ENCODE measurements around the gene ATP2A3. TPM values are rescaled to one million over a fixed set of nuclear protein-coding genes. Genes with fewer than 3 reads are reported as not detected.

Gene ATP2A3
- total RNA-seq, 1 donor from 2014 or later = 1.5 TPM

DNA sequence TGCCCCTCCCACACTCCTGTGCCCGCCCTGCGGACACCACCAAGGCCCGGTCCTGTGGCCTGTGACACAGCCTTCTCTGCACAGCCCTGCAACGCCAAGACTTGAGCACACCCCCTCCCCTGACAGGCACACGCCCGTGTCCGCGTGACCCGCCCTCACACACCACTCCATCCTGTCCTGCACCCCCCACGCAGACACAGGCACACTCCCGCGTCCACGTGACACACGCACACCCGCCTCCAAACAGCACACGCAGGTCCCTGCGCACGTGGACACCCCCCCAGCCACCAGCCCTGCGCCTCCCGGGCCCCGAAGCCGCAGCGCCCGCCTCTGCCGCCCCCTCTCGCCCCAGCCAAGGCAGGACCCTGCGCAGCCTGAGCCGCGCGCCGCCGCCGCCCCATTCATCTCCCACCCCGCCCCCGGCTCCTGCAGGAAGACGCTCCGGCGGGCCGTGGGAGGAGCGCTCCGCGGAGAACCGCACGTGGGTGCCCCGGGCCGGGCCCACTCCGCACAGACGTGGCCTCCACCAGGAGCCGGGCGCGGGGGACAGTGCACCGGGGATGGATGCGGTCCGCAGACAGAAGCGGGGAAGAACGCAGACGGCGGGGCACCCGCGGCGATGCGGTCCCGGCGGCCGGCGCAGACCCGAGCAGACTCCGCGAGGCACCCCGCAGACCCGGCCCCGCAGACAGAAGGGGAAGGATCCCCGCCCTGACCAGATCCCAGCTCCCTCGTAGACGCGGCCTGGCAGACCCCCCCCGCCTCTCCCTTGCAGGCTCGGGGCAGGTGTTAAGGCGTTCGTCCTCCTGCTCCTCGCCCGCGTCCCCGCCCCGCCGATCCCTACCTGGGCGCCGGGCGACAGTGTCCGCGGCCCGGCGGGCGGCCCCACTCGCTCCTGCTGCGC is 71.9 kb downstream of the ATP2A3 start:
- Histone ChIP-seq H3K4me2 (ENCODE audit: low read length) (peak overlapping the region; percentile 90), H3K4me1 (ENCODE audit: insufficient read depth, low read length) (peaks cover 55% of the 10 kb centered on the region), H3K4me3 (ENCODE audit: insufficient read depth, low read depth, low read length) (peak overlapping the region; percentile 63), H3K36me3 (ENCODE audit: insufficient read depth, low read length) (no peaks in the 10 kb centered on the region), H2AFZ (ENCODE audit: low read depth, low read length) (peak overlapping the region; percentile 76), H3K79me2 (ENCODE audit: insufficient read depth, low read length) (peaks cover 17% of the 10 kb centered on the region), H3K27ac (ENCODE audit: low read depth, low read length) (no peak overlapping the region), H4K20me1 (ENCODE audit: insufficient read depth, low read length) (peaks cover 4% of the 10 kb centered on the region), H3K27me3 (ENCODE audit: insufficient read depth, low read length) (no peaks in the 10 kb centered on the region), H3K9me3 (ENCODE audit: insufficient read depth, low read depth, low read length) (no peaks in the 10 kb centered on the region), H3K9ac (ENCODE audit: low read length) (peak overlapping the region; percentile 74)
- peak; percentile 42 for DNase-seq (ENCODE audit: low read depth)
- Mint-ChIP-seq H3K4me3 (ENCODE audit: unreplicated experiment) (peak overlapping the region; percentile 84), H3K9me3 (ENCODE audit: unreplicated experiment) (no peaks in the 10 kb centered on the region), H3K27ac (ENCODE audit: unreplicated experiment) (no peak overlapping the region), H3K36me3 (ENCODE audit: low read depth, unreplicated experiment) (no peaks in the 10 kb centered on the region), H3K4me1 (ENCODE audit: low read depth, unreplicated experiment) (peaks cover 32% of the 10 kb centered on the region), H3K27me3 (ENCODE audit: low read depth, unreplicated experiment) (peaks cover 4% of the 10 kb centered on the region)
- no peak for TF ChIP-seq EZH2 (IDR thresholded peaks at IDR 0.05; ENCODE audit: insufficient read depth, low read length)
- TF ChIP-seq, protein P1, sequence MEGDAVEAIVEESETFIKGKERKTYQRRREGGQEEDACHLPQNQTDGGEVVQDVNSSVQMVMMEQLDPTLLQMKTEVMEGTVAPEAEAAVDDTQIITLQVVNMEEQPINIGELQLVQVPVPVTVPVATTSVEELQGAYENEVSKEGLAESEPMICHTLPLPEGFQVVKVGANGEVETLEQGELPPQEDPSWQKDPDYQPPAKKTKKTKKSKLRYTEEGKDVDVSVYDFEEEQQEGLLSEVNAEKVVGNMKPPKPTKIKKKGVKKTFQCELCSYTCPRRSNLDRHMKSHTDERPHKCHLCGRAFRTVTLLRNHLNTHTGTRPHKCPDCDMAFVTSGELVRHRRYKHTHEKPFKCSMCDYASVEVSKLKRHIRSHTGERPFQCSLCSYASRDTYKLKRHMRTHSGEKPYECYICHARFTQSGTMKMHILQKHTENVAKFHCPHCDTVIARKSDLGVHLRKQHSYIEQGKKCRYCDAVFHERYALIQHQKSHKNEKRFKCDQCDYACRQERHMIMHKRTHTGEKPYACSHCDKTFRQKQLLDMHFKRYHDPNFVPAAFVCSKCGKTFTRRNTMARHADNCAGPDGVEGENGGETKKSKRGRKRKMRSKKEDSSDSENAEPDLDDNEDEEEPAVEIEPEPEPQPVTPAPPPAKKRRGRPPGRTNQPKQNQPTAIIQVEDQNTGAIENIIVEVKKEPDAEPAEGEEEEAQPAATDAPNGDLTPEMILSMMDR (IDR thresholded peaks at IDR 0.05; ENCODE audit: insufficient read depth, low read depth, low read length) = no peak
- no peak for FAIRE-seq

DNA sequence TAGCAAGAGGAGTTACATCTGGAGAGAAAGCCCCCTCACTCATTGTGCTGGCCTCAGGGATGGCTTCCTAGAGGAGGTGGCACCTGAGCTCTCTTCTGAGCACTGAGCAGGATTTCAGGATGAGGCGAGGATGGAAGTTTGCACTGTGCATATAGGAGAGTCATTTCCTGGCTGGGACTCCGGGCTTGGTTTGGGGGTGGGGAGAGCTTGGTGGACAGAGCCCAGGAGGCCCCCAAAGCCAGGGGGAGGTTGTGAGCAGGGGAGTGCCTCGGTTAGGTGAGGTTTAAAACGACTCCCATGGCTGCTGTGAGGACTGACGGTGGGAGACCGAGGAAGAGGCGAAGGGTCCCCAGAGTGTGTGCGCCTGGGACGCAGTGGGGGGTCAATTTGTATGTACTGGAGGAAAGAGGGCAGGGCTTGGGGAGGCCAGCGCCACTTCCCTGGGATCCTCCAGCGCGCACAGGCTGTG is 72.6 kb downstream of the ATP2A3 start:
- no peaks in the 10 kb centered on the region for H3K36me3 Mint-ChIP-seq (ENCODE audit: low read depth, unreplicated experiment)
- H3K27ac ChIP-seq (ENCODE audit: low read depth, low read length) = no peak overlapping the region
- no peaks in the 10 kb centered on the region for H3K27me3 Mint-ChIP-seq (ENCODE audit: low read depth, unreplicated experiment)
- peaks cover 57% of the 10 kb centered on the region for H3K4me1 ChIP-seq (ENCODE audit: insufficient read depth, low read length)
- H3K27ac Mint-ChIP-seq (ENCODE audit: unreplicated experiment) = peak overlapping the region; percentile 51
- peak overlapping the region; percentile 74 for H3K9ac ChIP-seq (ENCODE audit: low read length)
- no peaks in the 10 kb centered on the region for H3K9me3 Mint-ChIP-seq (ENCODE audit: unreplicated experiment)
- FAIRE-seq = no peak
- no peaks in the 10 kb centered on the region for H3K9me3 ChIP-seq (ENCODE audit: insufficient read depth, low read depth, low read length)
- H3K4me2 ChIP-seq (ENCODE audit: low read length) = peak overlapping the region; percentile 90
- H3K4me3 Mint-ChIP-seq (ENCODE audit: unreplicated experiment) = peak overlapping the region; percentile 84
- TF ChIP-seq EZH2 (IDR thresholded peaks at IDR 0.05; ENCODE audit: insufficient read depth, low read length) = no peak
- TF ChIP-seq, protein P1 (IDR thresholded peaks at IDR 0.05; ENCODE audit: insufficient read depth, low read depth, low read length) = no peak
- H3K4me3 ChIP-seq (ENCODE audit: insufficient read depth, low read depth, low read length) = peak overlapping the region; percentile 63
- H3K4me1 Mint-ChIP-seq (ENCODE audit: low read depth, unreplicated experiment) = peaks cover 35% of the 10 kb centered on the region
- no peak for DNase-seq (ENCODE audit: low read depth)
- no peaks in the 10 kb centered on the region for H3K27me3 ChIP-seq (ENCODE audit: insufficient read depth, low read length)
- H3K79me2 ChIP-seq (ENCODE audit: insufficient read depth, low read length) = peaks cover 24% of the 10 kb centered on the region
- H2AFZ ChIP-seq (ENCODE audit: low read depth, low read length) = peak overlapping the region; percentile 76
- H3K36me3 ChIP-seq (ENCODE audit: insufficient read depth, low read length) = no peaks in the 10 kb centered on the region
- H4K20me1 ChIP-seq (ENCODE audit: insufficient read depth, low read length) = peaks cover 4% of the 10 kb centered on the region

DNA sequence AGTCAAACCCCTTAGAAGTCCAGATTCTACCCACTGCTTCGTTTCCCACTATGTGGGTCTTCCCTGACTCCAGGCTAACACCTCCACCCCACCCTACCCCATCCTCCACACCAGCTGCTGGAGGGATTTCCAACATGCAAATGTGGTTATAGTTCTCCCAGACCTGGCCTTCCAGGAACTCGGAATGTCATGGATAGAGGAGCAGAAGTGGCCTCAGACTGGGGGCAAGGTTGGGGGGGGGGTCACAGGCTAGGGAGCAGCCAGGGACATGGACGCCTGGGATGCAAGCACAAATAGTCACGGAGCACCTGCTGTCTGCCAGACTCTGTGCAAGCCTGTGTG is 73.4 kb downstream of the ATP2A3 start:
- Mint-ChIP-seq H3K36me3 (ENCODE audit: low read depth, unreplicated experiment) (peaks cover 2% of the 10 kb centered on the region), H3K9me3 (ENCODE audit: unreplicated experiment) (no peaks in the 10 kb centered on the region), H3K4me3 (ENCODE audit: unreplicated experiment) (no peak overlapping the region), H3K4me1 (ENCODE audit: low read depth, unreplicated experiment) (peaks cover 42% of the 10 kb centered on the region), H3K27ac (ENCODE audit: unreplicated experiment) (peak overlapping the region; percentile 63), H3K27me3 (ENCODE audit: low read depth, unreplicated experiment) (no peaks in the 10 kb centered on the region)
- no peak for FAIRE-seq
- no peak overlapping the region for H2AFZ ChIP-seq (ENCODE audit: low read depth, low read length)
- peak overlapping the region; percentile 88 for H3K27ac ChIP-seq (ENCODE audit: low read depth, low read length)
- no peak for TF ChIP-seq EZH2 (IDR thresholded peaks at IDR 0.05; ENCODE audit: insufficient read depth, low read length)
- TF ChIP-seq, protein P1 (IDR thresholded peaks at IDR 0.05; ENCODE audit: insufficient read depth, low read depth, low read length) = no peak
- H3K79me2 ChIP-seq (ENCODE audit: insufficient read depth, low read length) = peaks cover 27% of the 10 kb centered on the region
- H3K4me1 ChIP-seq (ENCODE audit: insufficient read depth, low read length) = peaks cover 65% of the 10 kb centered on the region
- peak overlapping the region; percentile 78 for H3K9ac ChIP-seq (ENCODE audit: low read length)
- H3K4me2 ChIP-seq (ENCODE audit: low read length) = peak overlapping the region; percentile 90
- DNase-seq (ENCODE audit: low read depth) = no peak
- H4K20me1 ChIP-seq (ENCODE audit: insufficient read depth, low read length) = peaks cover 4% of the 10 kb centered on the region
- H3K27me3 ChIP-seq (ENCODE audit: insufficient read depth, low read length) = no peaks in the 10 kb centered on the region
- H3K36me3 ChIP-seq (ENCODE audit: insufficient read depth, low read length) = no peaks in the 10 kb centered on the region
- no peak overlapping the region for H3K4me3 ChIP-seq (ENCODE audit: insufficient read depth, low read depth, low read length)
- H3K9me3 ChIP-seq (ENCODE audit: insufficient read depth, low read depth, low read length) = no peaks in the 10 kb centered on the region

Data from astrocyte (in vitro differentiated cells and primary cell).